IMR-90 (cell line): Measurements from ENCODE around the gene SOX12. TPM values are rescaled to one million over a fixed set of nuclear protein-coding genes. Genes with fewer than 3 reads are reported as not detected.
A peak's percentile ranks its signal among the peaks of the same experiment; 100 is the strongest.

Source experiments
- ATAC-seq: fragments of 200-7000 bp; cut with Tn5 transposase; 2 replicates; pipeline ENCODE4 v1.9.1; 2020; ENCODE audit warnings: low read depth, mild to moderate bottlenecking, moderate library complexity
- BruUV-seq: library from RNA; stranded (reverse); fragments of 400-500 nt; replicated peaks from 2 replicates; lab custom pipeline; 2021; lab: Mats Ljungman, UMichigan
- CTCF ChIA-PET: fragments of 300-600 bp; formaldehyde crosslinking; extraction: SDS; loops from one replicate; lab custom pipeline; 2021; ENCODE audit warnings: antibody characterized with exemption; lab: Yijun Ruan, JAX
- POLR2A ChIA-PET: fragments of 300-600 bp; sonication (Branson Sonifier 250); formaldehyde crosslinking; loops from one replicate; lab custom pipeline; 2022; ENCODE audit warnings: antibody characterized with exemption; ENCODE audit not compliant: unreplicated experiment; lab: Charles Lee
- DNase-seq: peaks from one replicate; pipeline ENCODE4 v3.0.0; 2013
- H2AFZ ChIP-seq: replicated peaks from 2 replicates; pipeline ENCODE3; 2013; ENCODE audit warnings: low read length, mild to moderate bottlenecking; ENCODE audit not compliant: poor library complexity
- H2AK5ac ChIP-seq: 2 replicates; pipeline ENCODE4 v1.6.1; 2013; ENCODE audit warnings: low read depth, low read length, inconsistent platforms
- H2AK9ac ChIP-seq: replicated peaks from 2 replicates; pipeline ENCODE3; 2013; ENCODE audit warnings: mild to moderate bottlenecking, low read depth, low read length, moderate library complexity; ENCODE audit not compliant: poor library complexity
- H2BK120ac ChIP-seq: 2 replicates; pipeline ENCODE4 v1.6.1; 2013; ENCODE audit warnings: low read depth, low read length, inconsistent platforms
- H2BK15ac ChIP-seq: 3 replicates; pipeline ENCODE4 v1.6.1; 2013; ENCODE audit warnings: low read depth, low read length, inconsistent platforms
- H2BK20ac ChIP-seq: 2 replicates; pipeline ENCODE4 v1.6.1; 2013; ENCODE audit warnings: low read depth, mild to moderate bottlenecking, inconsistent platforms, low read length, moderate library complexity
- H2BK5ac ChIP-seq: 2 replicates; pipeline ENCODE4 v1.6.1; 2013; ENCODE audit warnings: mild to moderate bottlenecking, low read depth, low read length, inconsistent platforms; ENCODE audit not compliant: poor library complexity, severe bottlenecking
- H3K14ac ChIP-seq: replicated peaks from 2 replicates; pipeline ENCODE4 v1.6.1; 2013; ENCODE audit warnings: low read depth, low read length, inconsistent platforms
- H3K18ac ChIP-seq: 2 replicates; pipeline ENCODE4 v1.6.1; 2013; ENCODE audit warnings: low read depth, low read length, control low read depth
- H3K23ac ChIP-seq: 2 replicates; pipeline ENCODE4 v1.6.1; 2013; ENCODE audit warnings: low read depth, low read length, inconsistent platforms
- H3K27ac ChIP-seq: 2 replicates; pipeline ENCODE4 v1.5.1; 2013; ENCODE audit warnings: mild to moderate bottlenecking, control low read depth, low read length; ENCODE audit not compliant: insufficient read depth
- H3K27me3 ChIP-seq: 2 replicates; pipeline ENCODE4 v1.6.1; 2013; ENCODE audit warnings: low read length; ENCODE audit not compliant: control insufficient read depth, insufficient read depth
- H3K36me3 ChIP-seq: 2 replicates; pipeline ENCODE4 v1.6.1; 2013; ENCODE audit warnings: low read length, mixed read lengths; ENCODE audit not compliant: control insufficient read depth, insufficient read depth
- H3K4ac ChIP-seq: 2 replicates; pipeline ENCODE4 v1.6.1; 2013; ENCODE audit warnings: low read depth, low read length, inconsistent platforms
- H3K4me1 ChIP-seq: 2 replicates; pipeline ENCODE4 v1.6.1; 2013; ENCODE audit warnings: low read length, mixed read lengths; ENCODE audit not compliant: control insufficient read depth, insufficient read depth
- H3K4me2 ChIP-seq: 2 replicates; pipeline ENCODE4 v1.6.1; 2013; ENCODE audit warnings: low read depth, mild to moderate bottlenecking, control low read depth, low read length, moderate library complexity
- H3K4me3 ChIP-seq: 2 replicates; pipeline ENCODE4 v1.5.1; 2013; ENCODE audit warnings: low read depth, mild to moderate bottlenecking, control low read depth, low read length, moderate library complexity; ENCODE audit not compliant: insufficient read depth
- H3K56ac ChIP-seq: 2 replicates; pipeline ENCODE4 v1.6.1; 2013; ENCODE audit warnings: low read length, inconsistent platforms; ENCODE audit not compliant: insufficient read depth; ENCODE audit errors: extremely low read depth
- H3K79me1 ChIP-seq, 2 experiments: 2 replicates each; pipeline ENCODE4 v1.6.1; 2013; ENCODE audit warnings: low read length in 2 of 2, inconsistent platforms in 1 of 2, low read depth in 1 of 2
- H3K9ac ChIP-seq: 2 replicates; pipeline ENCODE4 v1.6.1; 2013; ENCODE audit warnings: low read depth, low read length, control low read depth
- H3K9me1 ChIP-seq: 2 replicates; pipeline ENCODE4 v1.6.1; 2013; ENCODE audit warnings: low read length, inconsistent platforms; ENCODE audit not compliant: insufficient read depth
- H3K9me3 ChIP-seq: 2 replicates; pipeline ENCODE4 v1.6.1; 2013; ENCODE audit warnings: low read length; ENCODE audit not compliant: control insufficient read depth, insufficient read depth
- H4K20me1 ChIP-seq: 2 replicates; pipeline ENCODE4 v1.6.1; 2013; ENCODE audit warnings: low read length, inconsistent platforms; ENCODE audit not compliant: insufficient read depth
- H4K5ac ChIP-seq: 2 replicates; pipeline ENCODE4 v1.6.1; 2013; ENCODE audit warnings: mild to moderate bottlenecking, low read depth, low read length, control low read depth
- H4K8ac ChIP-seq, 2 experiments: 2 replicates each; pipeline ENCODE4 v1.6.1; 2013; ENCODE audit warnings: low read depth in 2 of 2, low read length in 2 of 2, control low read depth in 1 of 2, inconsistent platforms in 1 of 2
- H4K91ac ChIP-seq: 2 replicates; pipeline ENCODE4 v1.6.1; 2013; ENCODE audit warnings: low read depth, low read length, inconsistent platforms; ENCODE audit not compliant: insufficient read depth
- MAZ ChIP-seq: IDR thresholded peaks from 2 replicates; pipeline ENCODE4 v1.6.1; 2012; ENCODE audit warnings: low read depth, mild to moderate bottlenecking, low read length, improper control_type of control experiment, moderate library complexity, borderline replicate concordance
- RAD21 ChIP-seq: IDR thresholded peaks from 2 replicates; pipeline ENCODE4 v1.6.1; 2012; ENCODE audit warnings: low read length, improper control_type of control experiment
- RCOR1 ChIP-seq: IDR thresholded peaks from 2 replicates; pipeline ENCODE4 v1.6.1; 2012; ENCODE audit warnings: mild to moderate bottlenecking, low read length, improper control_type of control experiment; ENCODE audit not compliant: insufficient replicate concordance
- WGBS, 2 experiments: methylation state at CpG; one replicate each; pipeline versions ENCODE4 v1.1.5 to v1.1.7; 2013; ENCODE audit warnings: missing lambda C conversion rate in 2 of 2; ENCODE audit not compliant: insufficient read length in 1 of 2; ENCODE audit errors: extremely low coverage in 2 of 2; 5-methylcytosine and 5-hydroxymethylcytosine counted together
- dilution Hi-C: fragments of 300-500 bp; cut with HindIII; formaldehyde crosslinking; loops from one replicate; pipeline ENCODE4 v1.14.3; 2018; ENCODE audit warnings: low sequenced_read_pairs; ENCODE audit not compliant: unreplicated experiment
- in situ Hi-C: fragments of 300-500 bp; cut with MboI; formaldehyde crosslinking; loops from 3 replicates; pipeline ENCODE4 v1.14.3; 2019; ENCODE audit warnings: low sequenced_read_pairs, inconsistent platforms, mixed read lengths
- intact Hi-C: fragments of 100-400 bp; cut with micrococcal nuclease; formaldehyde crosslinking; loops from 2 replicates; pipeline ENCODE4 v1.10.0; 2022
- polyA plus RNA-seq, 3 experiments: library from polyadenylated mRNA; depleted of rRNA; stranded (reverse); fragments of >200 nt; gene quantifications; 2 replicates each; pipeline ENCODE4 v1.2.3, GENCODE V29; 2012; ENCODE audit warnings: low replicate concordance in 1 of 3
- total RNA-seq: library from RNA; depleted of rRNA; stranded (reverse); fragments of >200 nt; gene quantifications from 2 replicates; pipeline ENCODE4 v1.2.3, GENCODE V29; 2012
- TF ChIP-seq, protein P1 (sequence below): fragments of 150-350 bp; IDR thresholded peaks from 2 replicates; pipeline ENCODE4 v1.6.1; 2017; ENCODE audit warnings: mild to moderate bottlenecking, antibody characterized with exemption, low read length, low read depth
- TF ChIP-seq, protein P2 (sequence below): fragments of 150-350 bp; IDR thresholded peaks from 2 replicates; pipeline ENCODE4 v1.6.1; 2016; ENCODE audit warnings: low read depth, mild to moderate bottlenecking, low read length, moderate library complexity, borderline replicate concordance

The SOX12 gene
- total and polyA plus RNA-seq, 2 of the 4 experiments (the other 2 are of a cell fraction), result 1.1 to 6.2 TPM

DNA sequence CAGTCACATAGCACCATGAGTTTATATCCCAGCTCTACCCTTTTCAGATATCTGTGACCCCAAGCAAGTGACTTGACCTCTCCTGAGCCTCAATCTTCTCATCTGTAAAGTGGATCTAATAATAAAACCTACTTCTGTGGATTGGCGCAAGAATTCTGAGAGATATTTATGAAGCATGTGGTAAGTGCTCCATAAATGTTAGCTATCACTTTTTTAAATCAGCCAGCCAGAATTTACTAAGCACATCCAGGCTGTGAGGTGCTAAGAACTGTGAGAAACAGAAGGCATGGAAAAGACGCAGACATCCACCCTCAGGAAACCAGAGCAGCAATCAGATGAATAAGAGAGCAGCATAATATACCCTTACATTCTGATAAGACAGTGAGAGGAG lies 35.7 kb upstream of the SOX12 start:
- Histone ChIP-seq H3K4ac (peak overlapping the region; percentile 92), H2BK20ac (no peak overlapping the region), H3K9me3 (no peaks in the 10 kb centered on the region), H4K20me1 (no peaks in the 10 kb centered on the region), H3K4me1 (peaks cover 7% of the 10 kb centered on the region), H2AK9ac (peak overlapping the region; percentile 88), H4K5ac (peak overlapping the region; percentile 66; the same call in 1 of the 2 replicates), H2BK120ac (peak overlapping the region; percentile 79; the same call in 1 of the 2 replicates), H3K4me3 (peak overlapping the region; percentile 87), H2AK5ac (peak overlapping the region; percentile 1; the same call in 1 of the 2 replicates), H3K9ac (peak overlapping the region; percentile 88), H3K27me3 (no peaks in the 10 kb centered on the region), H4K8ac (peak overlapping the region; percentile 85 to 88; a peak in 2 of 4 replicates), H2AFZ (peak overlapping the region; percentile 96), H2BK15ac (peak overlapping the region; percentile 66; the same call in 1 of the 3 replicates), H4K91ac (peak overlapping the region; percentile 69), H2BK5ac (peak overlapping the region; percentile 68), H3K23ac (peak overlapping the region; percentile 76; the same call in 1 of the 2 replicates), H3K14ac (peak overlapping the region; percentile 92), H3K56ac (peak overlapping the region; percentile 92; the same call in 1 of the 2 replicates), H3K4me2 (peak overlapping the region; percentile 89), H3K79me1 (peaks cover 11 to 23% of the 10 kb centered on the region in 2 experiments; a peak in 3 of 4 replicates), H3K18ac (peak overlapping the region; percentile 43), H3K36me3 (no peaks in the 10 kb centered on the region), H3K9me1 (peaks cover 9% of the 10 kb centered on the region), H3K27ac (peak overlapping the region; percentile 82)
- no TSS peak for BruUV-seq
- in situ Hi-C loops, result no loop called here
- ChIA-PET POLR2A (no interaction called here), CTCF (no interaction called here)
- DNase-seq, result no peak
- no peak for ATAC-seq
- intact Hi-C loops, result no loop called here
- TF ChIP-seq, protein P1, sequence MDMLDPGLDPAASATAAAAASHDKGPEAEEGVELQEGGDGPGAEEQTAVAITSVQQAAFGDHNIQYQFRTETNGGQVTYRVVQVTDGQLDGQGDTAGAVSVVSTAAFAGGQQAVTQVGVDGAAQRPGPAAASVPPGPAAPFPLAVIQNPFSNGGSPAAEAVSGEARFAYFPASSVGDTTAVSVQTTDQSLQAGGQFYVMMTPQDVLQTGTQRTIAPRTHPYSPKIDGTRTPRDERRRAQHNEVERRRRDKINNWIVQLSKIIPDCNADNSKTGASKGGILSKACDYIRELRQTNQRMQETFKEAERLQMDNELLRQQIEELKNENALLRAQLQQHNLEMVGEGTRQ, result no peak
- TF ChIP-seq, protein P2, sequence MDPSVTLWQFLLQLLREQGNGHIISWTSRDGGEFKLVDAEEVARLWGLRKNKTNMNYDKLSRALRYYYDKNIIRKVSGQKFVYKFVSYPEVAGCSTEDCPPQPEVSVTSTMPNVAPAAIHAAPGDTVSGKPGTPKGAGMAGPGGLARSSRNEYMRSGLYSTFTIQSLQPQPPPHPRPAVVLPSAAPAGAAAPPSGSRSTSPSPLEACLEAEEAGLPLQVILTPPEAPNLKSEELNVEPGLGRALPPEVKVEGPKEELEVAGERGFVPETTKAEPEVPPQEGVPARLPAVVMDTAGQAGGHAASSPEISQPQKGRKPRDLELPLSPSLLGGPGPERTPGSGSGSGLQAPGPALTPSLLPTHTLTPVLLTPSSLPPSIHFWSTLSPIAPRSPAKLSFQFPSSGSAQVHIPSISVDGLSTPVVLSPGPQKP, result no peak
- TF ChIP-seq MAZ (no peak), RAD21 (no peak), RCOR1 (no peak)
- dilution Hi-C loops, result no loop called here
- WGBS, 2 experiments, result no CpG with 5 or more reads among the region's 2 CpGs
